CD4-positive, CD25-positive, alpha-beta regulatory T cell (primary cell): Measurements from ENCODE around the gene RHOC. TPM values are rescaled to one million over a fixed set of nuclear protein-coding genes. Genes with fewer than 3 reads are reported as not detected.

Source experiments
- ATAC-seq, 2 donors: fragments of 150-1000 bp; cut with Tn5 transposase; one replicate each; pipeline ENCODE4 v1.10.0; 2021; ENCODE audit warnings: low read depth in 2 of 2, moderate number of reproducible peaks in 2 of 2, moderate library complexity in 1 of 2
- DNase-seq, 3 donors: peaks; one replicate each; pipeline versions ENCODE4 v3.0.0 to v3.0.0-alpha.2; 2012 to 2022; ENCODE audit warnings: mixed read lengths in 1 of 3
- H3K27ac ChIP-seq: one replicate; pipeline ENCODE4 v1.7.0; 2013; ENCODE audit warnings: mild to moderate bottlenecking, low read length; ENCODE audit not compliant: insufficient read depth, poor library complexity, severe bottlenecking
- H3K27me3 ChIP-seq: one replicate; pipeline ENCODE4 v1.7.0; 2013; ENCODE audit warnings: low read length; ENCODE audit not compliant: control insufficient read depth, insufficient read depth
- H3K36me3 ChIP-seq: one replicate; pipeline ENCODE4 v1.7.0; 2013; ENCODE audit warnings: mild to moderate bottlenecking, low read length, moderate library complexity; ENCODE audit not compliant: control insufficient read depth, insufficient read depth
- H3K4me1 ChIP-seq: 2 replicates; pipeline ENCODE4 v1.7.0; 2013; ENCODE audit warnings: mild to moderate bottlenecking, low read length; ENCODE audit not compliant: insufficient read depth, control insufficient read depth, poor library complexity, severe bottlenecking
- H3K4me3 ChIP-seq: one replicate; pipeline ENCODE4 v1.7.0; 2013; ENCODE audit warnings: low read depth, mild to moderate bottlenecking, low read length, moderate library complexity
- H3K9me3 ChIP-seq, 2 experiments: 1 replicate in 1 of 2; 2 replicates in 1 of 2; pipeline ENCODE4 v1.7.0; 2013; ENCODE audit warnings: low read length in 2 of 2, mild to moderate bottlenecking in 1 of 2, moderate library complexity in 1 of 2; ENCODE audit not compliant: control insufficient read depth in 2 of 2
- H3K27ac Mint-ChIP-seq, 3 donors: one replicate each; pipeline ENCODE4 v1.8.0; 2020 to 2022; ENCODE audit warnings: mild to moderate bottlenecking in 3 of 3, mixed read lengths in 3 of 3, moderate library complexity in 2 of 3
- H3K27me3 Mint-ChIP-seq: one replicate; pipeline ENCODE4 v1.8.0; 2022; ENCODE audit warnings: mild to moderate bottlenecking, mixed read lengths
- H3K36me3 Mint-ChIP-seq: one replicate; pipeline ENCODE4 v1.8.0; 2020; ENCODE audit warnings: mixed read lengths
- H3K4me1 Mint-ChIP-seq, 4 donors: one replicate each; pipeline ENCODE4 v1.8.0; 2020 to 2022; ENCODE audit warnings: mixed read lengths in 4 of 4, mild to moderate bottlenecking in 1 of 4
- H3K4me3 Mint-ChIP-seq, 4 donors: one replicate each; pipeline ENCODE4 v1.8.0; 2020 to 2022; ENCODE audit warnings: mild to moderate bottlenecking in 4 of 4, mixed read lengths in 4 of 4, moderate library complexity in 3 of 4
- H3K9me3 Mint-ChIP-seq, 7 donors: one replicate each; pipeline ENCODE4 v1.8.0; 2020 to 2022; ENCODE audit warnings: mixed read lengths in 7 of 7, mild to moderate bottlenecking in 3 of 7, moderate library complexity in 2 of 7
- polyA plus RNA-seq, 4 donors: library from polyadenylated mRNA; unstranded; fragments of 300-500 nt; fragmentation: Illumina TruSeq; gene quantifications; one replicate each; pipeline ENCODE4 v1.2.3, GENCODE V29; 2021
- total RNA-seq: library from RNA; stranded (reverse); gene quantifications from one replicate; pipeline ENCODE4 v1.2.3, GENCODE V29; 2022

RHOC gene
- total and polyA plus RNA-seq, 5 donors from 2014 or later: 17.4 to 34.1 (median 28.8) TPM

- Histone ChIP-seq H3K36me3 (peaks cover 25% of the 10 kb centered on the region), H3K4me1 (no peaks in the 10 kb centered on the region), H3K27me3 (no peaks in the 10 kb centered on the region), H3K9me3 (no peaks in the 10 kb centered on the region), H3K27ac (no peak overlapping the region), H3K4me3 (no peak overlapping the region)
- DNase-seq (no peak), ATAC-seq (no peak)
- Mint-ChIP-seq H3K4me1 (peaks cover 0 to 15% (median 10%) of the 10 kb centered on the region in 4 donors), H3K9me3 (no peaks in the 10 kb centered on the region), H3K36me3 (peaks cover 31% of the 10 kb centered on the region), H3K4me3 (no peak overlapping the region), H3K27ac (peak overlapping the region in 2 of 3 donors; percentile 42 to 66), H3K27me3 (no peaks in the 10 kb centered on the region)
These were observed 19.6 kb downstream of the RHOC start for GRCh38 chr1:112687361-112687760.

GRCh38 chr1:112686835-112687234, 20.1 kb downstream of the RHOC start:
- Mint-ChIP-seq H3K27ac (peak overlapping the region in 2 of 3 donors; percentile 15 to 43), H3K4me3 (no peak overlapping the region), H3K4me1 (peaks cover 0 to 16% (median 10%) of the 10 kb centered on the region in 4 donors), H3K27me3 (no peaks in the 10 kb centered on the region), H3K9me3 (no peaks in the 10 kb centered on the region), H3K36me3 (peaks cover 25% of the 10 kb centered on the region)
- H3K36me3 ChIP-seq: peaks cover 20% of the 10 kb centered on the region
- no peaks in the 10 kb centered on the region for H3K27me3 ChIP-seq
- H3K27ac ChIP-seq: no peak overlapping the region
- H3K4me3 ChIP-seq: no peak overlapping the region
- no peak for DNase-seq
- no peak for ATAC-seq
- no peaks in the 10 kb centered on the region for H3K9me3 ChIP-seq
- H3K4me1 ChIP-seq: no peaks in the 10 kb centered on the region

GRCh38 chr1:112686417-112686816, 20.5 kb downstream of the RHOC start:
- ATAC-seq: no peak
- Histone ChIP-seq H3K27ac (no peak overlapping the region), H3K4me1 (no peaks in the 10 kb centered on the region), H3K36me3 (peaks cover 17% of the 10 kb centered on the region), H3K9me3 (no peaks in the 10 kb centered on the region), H3K4me3 (no peak overlapping the region), H3K27me3 (no peaks in the 10 kb centered on the region)
- Mint-ChIP-seq H3K27me3 (no peaks in the 10 kb centered on the region), H3K9me3 (no peaks in the 10 kb centered on the region), H3K4me1 (peaks cover 0 to 16% (median 10%) of the 10 kb centered on the region in 4 donors), H3K4me3 (no peak overlapping the region), H3K36me3 (peaks cover 23% of the 10 kb centered on the region), H3K27ac (peak overlapping the region in 2 of 3 donors; percentile 15 to 43)
- no peak for DNase-seq

GRCh38 chr1:112685913-112686312, 21.0 kb downstream of the RHOC start:
- H3K4me3 Mint-ChIP-seq: no peak overlapping the region
- peaks cover 12% of the 10 kb centered on the region for H3K36me3 ChIP-seq
- no peak for DNase-seq

GRCh38 chr1:112678605-112679004, 28.3 kb downstream of the RHOC start:
- DNase-seq (no peak), ATAC-seq (no peak)
- Histone ChIP-seq H3K27ac (no peak overlapping the region), H3K9me3 (no peaks in the 10 kb centered on the region), H3K36me3 (no peaks in the 10 kb centered on the region), H3K27me3 (no peaks in the 10 kb centered on the region), H3K4me3 (no peak overlapping the region), H3K4me1 (peaks cover 30% of the 10 kb centered on the region)
- no peaks in the 10 kb centered on the region for H3K9me3 Mint-ChIP-seq
- H3K4me1 Mint-ChIP-seq: peaks cover 34 to 47% (median 45%) of the 10 kb centered on the region in 4 donors
- peaks cover 14% of the 10 kb centered on the region for H3K36me3 Mint-ChIP-seq
- no peaks in the 10 kb centered on the region for H3K27me3 Mint-ChIP-seq
- H3K27ac Mint-ChIP-seq: peak overlapping the region in 1 of 3 donors; percentile 72
- H3K4me3 Mint-ChIP-seq: peak overlapping the region in 2 of 4 donors; percentile 21 to 45

More at GRCh38 chr1:112685913-112686312, 21.0 kb downstream of the RHOC start:
- Histone ChIP-seq H3K4me1 (no peaks in the 10 kb centered on the region), H3K4me3 (no peak overlapping the region), H3K27ac (no peak overlapping the region), H3K27me3 (no peaks in the 10 kb centered on the region), H3K9me3 (no peaks in the 10 kb centered on the region)
- Mint-ChIP-seq H3K36me3 (peaks cover 23% of the 10 kb centered on the region), H3K4me1 (peaks cover 0 to 16% (median 10%) of the 10 kb centered on the region in 4 donors), H3K9me3 (no peaks in the 10 kb centered on the region), H3K27ac (peak overlapping the region in 1 of 3 donors; percentile 15), H3K27me3 (no peaks in the 10 kb centered on the region)
- ATAC-seq: no peak

DNA sequence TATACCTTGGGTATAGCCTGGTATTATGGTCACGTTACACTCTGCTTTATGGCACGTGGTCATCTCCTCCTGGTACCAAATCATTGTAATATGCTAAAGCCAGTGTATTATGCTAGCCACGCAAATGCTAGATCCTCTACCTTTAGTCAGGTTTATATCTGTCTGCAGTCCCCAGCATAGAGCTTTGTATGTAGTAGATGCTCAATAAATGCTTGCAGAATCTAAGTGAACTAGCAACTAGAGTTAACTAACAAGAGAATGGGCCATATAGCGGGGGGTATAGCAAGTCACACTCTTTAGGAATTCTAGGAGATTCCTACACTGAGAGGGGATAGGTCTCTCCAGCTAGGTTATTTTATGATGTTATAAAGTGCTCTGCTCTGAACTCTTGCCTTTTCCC, 29.4 kb downstream of the RHOC start:
- Mint-ChIP-seq H3K36me3 (peaks cover 14% of the 10 kb centered on the region), H3K27ac (peak overlapping the region in 1 of 3 donors; percentile 2), H3K4me1 (peaks cover 31 to 54% (median 51%) of the 10 kb centered on the region in 4 donors), H3K9me3 (peaks cover 0 to 2% (median 0%) of the 10 kb centered on the region in 7 donors), H3K27me3 (no peaks in the 10 kb centered on the region), H3K4me3 (peak overlapping the region in 1 of 4 donors; percentile 21)
- H3K27me3 ChIP-seq: no peaks in the 10 kb centered on the region
- DNase-seq (no peak), ATAC-seq (no peak)
- peaks cover 32% of the 10 kb centered on the region for H3K4me1 ChIP-seq
- no peak overlapping the region for H3K4me3 ChIP-seq
- no peak overlapping the region for H3K27ac ChIP-seq
- no peaks in the 10 kb centered on the region for H3K9me3 ChIP-seq
- H3K36me3 ChIP-seq: no peaks in the 10 kb centered on the region

GRCh38 chr1:112676543-112676942, 30.4 kb downstream of the RHOC start:
- H3K4me3 ChIP-seq: peak overlapping the region; percentile 84
- peaks cover 2% of the 10 kb centered on the region for H3K36me3 ChIP-seq
- H3K4me1 ChIP-seq: peaks cover 32% of the 10 kb centered on the region
- H3K9me3 ChIP-seq: no peaks in the 10 kb centered on the region
- no peaks in the 10 kb centered on the region for H3K27me3 ChIP-seq
- H3K27ac Mint-ChIP-seq: peak overlapping the region in 2 of 3 donors; percentile 46 to 69
- H3K4me1 Mint-ChIP-seq: peaks cover 29 to 61% (median 50%) of the 10 kb centered on the region in 4 donors
- peaks cover 14% of the 10 kb centered on the region for H3K36me3 Mint-ChIP-seq
- no peaks in the 10 kb centered on the region for H3K27me3 Mint-ChIP-seq
- H3K4me3 Mint-ChIP-seq: peak overlapping the region; percentile 80 to 88 (median 86)
- H3K27ac ChIP-seq: no peak overlapping the region
- H3K9me3 Mint-ChIP-seq: peaks cover 0 to 2% (median 0%) of the 10 kb centered on the region in 7 donors
- ATAC-seq (no peak), DNase-seq (no peak)

DNA sequence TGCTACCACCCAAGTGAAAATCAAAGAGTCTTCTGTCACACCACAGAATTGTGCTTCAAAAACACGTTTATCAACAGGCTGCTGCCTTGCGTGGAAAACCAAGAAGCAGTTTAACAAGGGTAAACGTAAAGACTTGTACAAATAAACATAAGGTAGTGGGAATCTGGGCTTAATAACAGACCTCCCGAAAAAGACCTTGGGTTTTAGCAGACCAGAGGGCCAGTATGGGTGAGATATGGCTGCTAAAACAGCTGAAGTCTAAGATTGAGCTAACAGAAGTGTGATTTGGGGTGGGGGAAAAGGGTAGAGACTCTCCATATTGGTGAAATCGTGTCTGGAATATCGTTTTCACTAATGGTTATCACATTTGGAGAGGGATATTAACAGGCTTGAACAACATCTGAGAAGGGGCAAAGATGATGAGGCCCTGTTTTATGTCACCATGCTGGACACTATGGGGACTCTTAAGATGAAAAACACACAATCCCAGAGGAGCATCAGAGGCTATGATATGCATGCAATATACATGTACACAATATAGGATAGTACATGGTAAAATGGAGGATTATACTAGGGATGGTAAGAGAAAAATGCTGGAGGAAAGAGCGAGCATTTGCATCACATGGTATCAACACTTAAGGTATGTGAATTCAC, 31.1 kb downstream of the RHOC start:
- Histone ChIP-seq H3K27ac (no peak overlapping the region), H3K9me3 (no peaks in the 10 kb centered on the region), H3K4me3 (peak overlapping the region; percentile 84), H3K27me3 (no peaks in the 10 kb centered on the region), H3K4me1 (peaks cover 32% of the 10 kb centered on the region), H3K36me3 (peaks cover 6% of the 10 kb centered on the region)
- Mint-ChIP-seq H3K9me3 (peaks cover 0 to 2% (median 0%) of the 10 kb centered on the region in 7 donors), H3K27ac (peak overlapping the region; percentile 60 to 91 (median 70)), H3K36me3 (peaks cover 14% of the 10 kb centered on the region), H3K4me1 (peaks cover 29 to 68% (median 50%) of the 10 kb centered on the region in 4 donors), H3K4me3 (peak overlapping the region; percentile 86 to 89 (median 88)), H3K27me3 (no peaks in the 10 kb centered on the region)
- ATAC-seq: no peak
- no peak for DNase-seq
